Inflammatory macrophage (primary cell): ENCODE data around the gene HMCES.
"Not testable (repeated sequence)": the region's sequence is repeated elsewhere in the genome, so short reads cannot be mapped to it uniquely, and the experiment has no call there.

Source experiments
- DNase-seq, 2 donors: peaks; one replicate each; pipeline ENCODE4 v3.0.0-alpha.2; 2020 to 2022

Gene HMCES

GRCh38 chr3:129259612-129260477, 18.8 kb upstream of the HMCES start:
- DNase-seq = no peak

- no peak for DNase-seq
Measured at GRCh38 chr3:129260606-129261005, 18.1 kb upstream of the HMCES start.

GRCh38 chr3:129261894-129262293, 16.8 kb upstream of the HMCES start:
- DNase-seq = no peak

- no peak for DNase-seq
Measured at GRCh38 chr3:129263161-129263910, 15.3 kb upstream of the HMCES start.

GRCh38 chr3:129264994-129265393, 13.7 kb upstream of the HMCES start:
- not testable (repeated sequence) for DNase-seq

- no peak for DNase-seq
Measured at GRCh38 chr3:129266651-129267050, 12.0 kb upstream of the HMCES start.

GRCh38 chr3:129268396-129268795, 10.3 kb upstream of the HMCES start:
- DNase-seq = no peak

GRCh38 chr3:129271674-129272073, 7.0 kb upstream of the HMCES start:
- no peak for DNase-seq

GRCh38 chr3:129276385-129276784, 2.3 kb upstream of the HMCES start:
- DNase-seq = no peak

GRCh38 chr3:129277829-129278271, 820 bp upstream of the HMCES start:
- DNase-seq = no peak

- DNase-seq = peak; percentile 38 to 45
Measured at GRCh38 chr3:129278966-129279906, 566 bp downstream of the HMCES start.

GRCh38 chr3:129280183-129280582, 1.5 kb downstream of the HMCES start:
- DNase-seq = no peak

GRCh38 chr3:129281726-129282125, 3.1 kb downstream of the HMCES start:
- DNase-seq = peak; percentile 11 to 12

- DNase-seq = no peak
Measured at GRCh38 chr3:129282727-129283327, 4.2 kb downstream of the HMCES start.

GRCh38 chr3:129286081-129286480, 7.4 kb downstream of the HMCES start:
- DNase-seq = no peak

- no peak for DNase-seq
Measured at GRCh38 chr3:129288446-129288845, 9.8 kb downstream of the HMCES start.

GRCh38 chr3:129289201-129289921, 10.7 kb downstream of the HMCES start:
- DNase-seq = no peak

- DNase-seq = no peak
Measured at GRCh38 chr3:129291236-129291886, 12.7 kb downstream of the HMCES start.

- DNase-seq = no peak
Measured at GRCh38 chr3:129295286-129295685, 16.6 kb downstream of the HMCES start.

GRCh38 chr3:129304146-129304961, 25.7 kb downstream of the HMCES start:
- peak; percentile 33 to 42 for DNase-seq
